ENCODE data around the gene SMTN.
"Not testable (repeated sequence)": the region's sequence is repeated elsewhere in the genome, so short reads cannot be mapped to it uniquely, and the experiment has no call there.

The SMTN gene

GRCh38 chr22:31056986-31057599, 24.0 kb upstream of the SMTN start:
- no peak overlapping the region for H3K27ac Mint-ChIP-seq
- no peak for DNase-seq
- ATAC-seq = no peak
- H3K27me3 Mint-ChIP-seq = no peaks in the 10 kb centered on the region
- H3K4me1 Mint-ChIP-seq = no peaks in the 10 kb centered on the region
- H3K36me3 Mint-ChIP-seq (ENCODE audit: low read depth) = no peaks in the 10 kb centered on the region
- no peak overlapping the region for H3K4me3 Mint-ChIP-seq
- H3K9me3 Mint-ChIP-seq = no peaks in the 10 kb centered on the region

GRCh38 chr22:31059663-31060062, 21.5 kb upstream of the SMTN start:
- not testable (repeated sequence) for DNase-seq; H3K4me1 Mint-ChIP-seq; H3K9me3 Mint-ChIP-seq; H3K27me3 Mint-ChIP-seq; ATAC-seq; H3K27ac Mint-ChIP-seq; H3K4me3 Mint-ChIP-seq; H3K36me3 Mint-ChIP-seq (ENCODE audit: low read depth)

DNA sequence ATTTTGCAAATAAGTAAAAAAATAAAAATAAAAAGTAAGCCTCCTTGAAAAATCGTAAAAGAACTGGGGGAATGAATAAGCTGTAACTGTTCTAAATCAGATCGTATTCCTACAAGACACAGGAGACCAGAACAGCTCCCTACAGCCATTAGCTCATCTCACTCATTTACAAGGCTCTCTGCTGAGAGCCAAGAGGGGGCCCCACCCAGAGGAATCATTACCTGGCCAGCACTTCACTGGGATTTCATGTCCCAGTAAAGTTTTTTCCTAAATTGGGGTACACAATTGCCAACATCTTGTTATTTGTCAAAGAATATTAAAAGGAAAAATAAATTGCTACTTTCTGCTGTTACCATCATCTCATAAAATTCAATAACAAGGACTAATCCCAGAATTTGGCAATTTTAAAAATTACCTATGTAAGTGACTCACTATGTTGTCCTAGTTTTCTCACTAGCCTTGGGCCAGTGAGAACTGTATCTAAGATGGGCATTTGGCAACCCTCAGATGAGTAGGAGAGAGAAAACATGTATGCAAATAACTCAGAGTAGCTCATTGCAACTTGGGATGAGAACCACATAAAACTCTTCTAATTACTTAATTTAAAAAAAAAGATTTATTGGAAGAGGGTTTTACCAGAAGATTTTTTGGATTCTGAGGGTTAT, 18.4 kb upstream of the SMTN start:
- DNase-seq (no peak), ATAC-seq (no peak)
- Mint-ChIP-seq H3K27me3 (no peaks in the 10 kb centered on the region), H3K4me1 (no peaks in the 10 kb centered on the region), H3K36me3 (ENCODE audit: low read depth) (no peaks in the 10 kb centered on the region), H3K27ac (no peak overlapping the region), H3K4me3 (no peak overlapping the region), H3K9me3 (no peaks in the 10 kb centered on the region)

DNA sequence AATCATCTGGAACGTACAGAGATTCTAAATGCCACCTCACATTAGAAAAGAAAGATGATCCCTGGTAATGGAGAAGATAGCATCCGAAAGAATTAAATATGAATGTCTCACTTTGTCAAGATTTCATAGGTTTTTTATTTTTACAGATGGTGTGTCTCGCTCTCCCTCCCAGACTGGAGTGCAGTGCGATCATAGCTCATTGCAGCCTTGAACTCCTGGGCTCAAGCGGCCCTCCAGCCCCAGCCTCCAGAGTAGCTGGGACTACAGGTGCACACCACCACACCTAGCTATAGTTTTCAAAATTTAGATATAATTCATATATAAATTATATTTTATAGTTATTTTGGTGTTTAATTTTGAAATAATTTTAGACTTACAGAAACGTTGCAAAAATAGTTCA, 16.7 kb upstream of the SMTN start:
- ATAC-seq (no peak), DNase-seq (no peak)
- H3K9me3 Mint-ChIP-seq = no peaks in the 10 kb centered on the region
- no peaks in the 10 kb centered on the region for H3K27me3 Mint-ChIP-seq
- H3K36me3 Mint-ChIP-seq (ENCODE audit: low read depth) = no peaks in the 10 kb centered on the region
- H3K4me1 Mint-ChIP-seq = no peaks in the 10 kb centered on the region
- peak overlapping the region; percentile 70 for H3K4me3 Mint-ChIP-seq
- no peak overlapping the region for H3K27ac Mint-ChIP-seq

DNA sequence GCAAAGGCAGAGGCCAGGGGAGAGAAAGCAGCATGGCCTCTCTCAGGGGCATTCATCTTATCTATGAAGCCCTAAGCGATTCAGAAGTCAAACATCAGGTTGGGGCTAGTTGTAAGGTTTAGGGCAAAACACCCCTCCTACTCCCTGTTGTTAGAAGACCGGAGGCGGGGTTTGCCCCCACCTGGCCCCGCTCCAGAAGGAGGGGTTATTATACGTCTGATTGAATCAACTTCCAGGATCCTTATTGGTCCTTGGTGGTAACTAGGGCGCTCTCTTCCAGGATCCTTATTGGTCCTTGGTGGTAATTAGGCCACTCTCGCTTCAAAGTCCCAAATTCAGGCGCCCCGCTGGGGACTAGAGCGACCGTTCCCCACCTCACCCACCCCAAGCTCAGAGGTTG, 12.1 kb upstream of the SMTN start:
- ATAC-seq (no peak), DNase-seq (no peak)
- no peaks in the 10 kb centered on the region for H3K4me1 Mint-ChIP-seq
- H3K9me3 Mint-ChIP-seq = no peaks in the 10 kb centered on the region
- H3K27ac Mint-ChIP-seq = no peak overlapping the region
- H3K4me3 Mint-ChIP-seq = no peak overlapping the region
- H3K27me3 Mint-ChIP-seq = peaks cover 2% of the 10 kb centered on the region
- H3K36me3 Mint-ChIP-seq (ENCODE audit: low read depth) = no peaks in the 10 kb centered on the region

- not testable (repeated sequence) for H3K9me3 Mint-ChIP-seq; H3K27ac Mint-ChIP-seq; ATAC-seq; H3K4me1 Mint-ChIP-seq; H3K4me3 Mint-ChIP-seq; H3K27me3 Mint-ChIP-seq; DNase-seq; H3K36me3 Mint-ChIP-seq (ENCODE audit: low read depth)
These were observed 11.3 kb upstream of the SMTN start for GRCh38 chr22:31069691-31070314.

GRCh38 chr22:31073125-31073524, 8.0 kb upstream of the SMTN start:
- not testable (repeated sequence) for H3K4me3 Mint-ChIP-seq; ATAC-seq; H3K9me3 Mint-ChIP-seq; H3K27me3 Mint-ChIP-seq; H3K27ac Mint-ChIP-seq; DNase-seq; H3K36me3 Mint-ChIP-seq (ENCODE audit: low read depth); H3K4me1 Mint-ChIP-seq

DNA sequence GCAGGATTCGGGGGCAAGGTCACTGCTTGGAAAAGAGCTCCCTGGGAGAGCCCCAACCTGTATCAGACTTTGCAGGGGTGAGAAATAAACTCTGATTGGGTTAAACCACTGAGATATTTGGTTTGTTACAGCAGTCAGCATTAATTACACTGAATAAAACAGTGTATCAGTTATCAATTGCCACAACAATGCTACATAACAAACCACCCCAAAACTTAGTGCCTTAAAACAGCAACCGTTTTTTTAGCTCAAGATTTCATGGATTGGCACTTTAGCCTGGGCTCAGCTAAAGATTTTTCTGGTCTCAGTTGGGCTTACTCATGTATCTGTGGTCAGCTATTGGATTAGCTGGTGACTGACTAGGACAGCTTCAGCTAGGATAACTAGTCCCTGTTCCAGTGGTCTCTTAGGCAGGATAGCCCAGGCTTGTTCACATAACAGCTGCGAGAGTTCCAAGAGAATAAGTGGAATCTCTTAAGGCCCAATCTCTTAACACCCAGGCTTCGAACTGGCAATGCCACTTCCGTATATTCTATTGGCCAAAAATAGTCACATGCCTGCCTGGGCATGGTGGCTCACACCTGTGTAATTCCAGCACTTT, 7.5 kb upstream of the SMTN start:
- DNase-seq; H3K4me1 Mint-ChIP-seq; H3K27me3 Mint-ChIP-seq; H3K36me3 Mint-ChIP-seq (ENCODE audit: low read depth); H3K4me3 Mint-ChIP-seq; H3K27ac Mint-ChIP-seq; ATAC-seq; H3K9me3 Mint-ChIP-seq: not testable (repeated sequence)

GRCh38 chr22:31075961-31076360, 5.2 kb upstream of the SMTN start:
- Mint-ChIP-seq H3K27me3 (peaks cover 2% of the 10 kb centered on the region), H3K9me3 (no peaks in the 10 kb centered on the region), H3K4me1 (peaks cover 4% of the 10 kb centered on the region), H3K27ac (no peak overlapping the region), H3K36me3 (ENCODE audit: low read depth) (no peaks in the 10 kb centered on the region), H3K4me3 (no peak overlapping the region)
- ATAC-seq = no peak
- no peak for DNase-seq

DNA sequence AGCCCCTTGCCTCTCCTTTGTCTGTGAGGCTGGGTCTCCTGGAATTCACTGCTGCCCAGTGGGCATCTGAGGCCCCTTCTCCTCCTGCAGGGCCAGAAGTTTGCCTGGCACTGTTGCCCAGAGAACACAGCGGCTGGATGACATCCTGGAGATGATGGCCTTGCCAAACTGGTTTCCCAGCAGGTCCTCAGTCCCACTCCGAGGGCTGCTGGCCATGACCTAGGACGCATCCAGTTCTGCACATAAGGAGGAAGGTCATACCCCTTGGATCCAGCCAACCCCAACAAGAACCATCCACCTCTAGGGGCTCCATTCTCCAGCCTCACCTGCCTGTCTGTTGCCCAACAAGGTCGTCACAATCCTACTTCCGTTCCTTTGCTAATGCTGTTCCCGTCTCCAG, 3.4 kb upstream of the SMTN start:
- Mint-ChIP-seq H3K36me3 (ENCODE audit: low read depth) (no peaks in the 10 kb centered on the region), H3K9me3 (no peaks in the 10 kb centered on the region), H3K4me1 (peaks cover 16% of the 10 kb centered on the region), H3K27me3 (peaks cover 2% of the 10 kb centered on the region), H3K27ac (no peak overlapping the region), H3K4me3 (no peak overlapping the region)
- no peak for ATAC-seq
- DNase-seq = no peak

DNA sequence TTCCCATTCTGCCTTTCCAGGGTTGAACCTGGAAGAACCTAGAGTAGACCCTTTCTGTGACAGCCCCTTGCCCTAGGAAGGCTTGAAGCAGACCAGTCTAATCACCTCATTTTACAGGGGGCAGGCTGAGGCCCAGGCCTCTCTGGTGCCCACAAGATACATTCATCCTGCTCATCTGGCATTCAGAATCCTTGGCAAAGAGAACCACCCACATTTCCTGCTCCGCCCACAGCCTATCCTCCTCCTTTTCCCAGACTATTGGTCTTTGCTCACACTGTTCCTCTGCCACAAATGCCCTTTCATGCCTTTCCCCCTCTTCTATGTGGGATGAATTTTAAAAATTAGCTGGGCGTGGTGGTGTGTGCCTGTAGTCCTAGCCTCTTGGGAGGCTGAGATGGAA, 2.7 kb upstream of the SMTN start:
- not testable (repeated sequence) for H3K9me3 Mint-ChIP-seq; DNase-seq; ATAC-seq; H3K27ac Mint-ChIP-seq; H3K4me3 Mint-ChIP-seq; H3K27me3 Mint-ChIP-seq; H3K36me3 Mint-ChIP-seq (ENCODE audit: low read depth)
- peaks cover 23% of the 10 kb centered on the region for H3K4me1 Mint-ChIP-seq

DNA sequence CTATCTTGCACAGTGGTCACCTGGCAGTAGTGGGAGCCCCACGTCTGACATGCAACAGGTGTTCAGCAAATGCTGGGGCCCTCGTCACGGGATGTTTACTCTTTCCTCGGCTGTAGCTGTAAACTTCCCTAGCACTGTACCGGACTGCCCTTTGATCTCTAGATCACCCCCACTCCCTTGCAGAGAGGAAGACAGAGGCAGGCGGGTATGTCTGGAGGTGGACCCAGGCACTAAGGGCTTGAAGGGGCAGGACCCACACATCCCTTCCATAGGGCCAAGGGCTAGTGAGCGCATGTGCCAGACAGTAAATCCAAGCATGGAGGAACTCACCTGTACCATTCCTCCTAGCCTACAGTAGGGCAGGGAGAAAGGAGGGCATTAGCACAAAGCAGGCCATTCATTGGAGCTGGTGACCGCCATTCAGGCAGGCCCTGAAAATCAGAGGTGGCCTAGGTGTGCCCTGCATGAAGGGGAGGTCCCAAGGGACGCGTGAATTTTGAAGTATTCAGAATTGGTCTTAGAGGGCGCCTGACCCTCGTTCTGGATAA, 1.9 kb upstream of the SMTN start:
- no peaks in the 10 kb centered on the region for H3K9me3 Mint-ChIP-seq
- H3K36me3 Mint-ChIP-seq (ENCODE audit: low read depth) = no peaks in the 10 kb centered on the region
- no peak overlapping the region for H3K4me3 Mint-ChIP-seq
- peaks cover 30% of the 10 kb centered on the region for H3K4me1 Mint-ChIP-seq
- ATAC-seq (no peak), DNase-seq (no peak)
- no peak overlapping the region for H3K27ac Mint-ChIP-seq
- no peaks in the 10 kb centered on the region for H3K27me3 Mint-ChIP-seq

DNA sequence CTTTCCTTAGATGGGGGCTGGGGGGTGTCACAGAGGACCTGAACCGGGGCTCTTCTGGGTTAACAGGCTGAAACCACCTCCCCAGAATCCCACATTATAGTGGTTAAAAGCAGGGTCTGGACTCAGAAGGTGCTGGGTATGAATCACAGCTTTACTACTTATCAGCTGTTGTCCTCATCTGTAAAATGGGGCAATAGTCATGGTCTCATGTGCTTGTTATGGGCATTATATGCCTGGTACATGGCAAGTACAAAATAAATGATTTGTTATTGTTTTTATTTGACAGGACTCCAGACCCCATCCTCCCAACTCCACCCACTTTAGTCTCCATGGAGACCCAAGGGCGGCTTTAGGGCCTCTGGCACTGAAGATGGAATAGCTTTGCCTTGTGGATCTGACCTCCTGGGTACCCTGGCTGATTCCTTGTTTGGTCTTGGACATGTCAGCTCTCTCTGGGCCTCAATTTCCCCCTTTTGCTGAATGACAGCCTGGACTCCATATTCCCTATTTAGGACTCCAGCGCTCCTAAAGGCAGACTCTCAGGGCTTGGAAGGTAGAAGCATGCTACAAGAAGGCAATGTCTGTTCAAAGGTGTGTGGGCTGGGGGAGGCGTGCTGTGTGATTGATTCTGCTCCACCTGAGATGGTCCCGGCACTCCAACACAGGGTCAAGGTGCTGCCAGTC, 812 bp upstream of the SMTN start:
- Mint-ChIP-seq H3K4me1 (peaks cover 34% of the 10 kb centered on the region), H3K9me3 (no peaks in the 10 kb centered on the region), H3K27me3 (no peaks in the 10 kb centered on the region), H3K27ac (peak overlapping the region; percentile 61), H3K4me3 (peak overlapping the region; percentile 90), H3K36me3 (ENCODE audit: low read depth) (no peaks in the 10 kb centered on the region)
- DNase-seq (no peak), ATAC-seq (no peak)

DNA sequence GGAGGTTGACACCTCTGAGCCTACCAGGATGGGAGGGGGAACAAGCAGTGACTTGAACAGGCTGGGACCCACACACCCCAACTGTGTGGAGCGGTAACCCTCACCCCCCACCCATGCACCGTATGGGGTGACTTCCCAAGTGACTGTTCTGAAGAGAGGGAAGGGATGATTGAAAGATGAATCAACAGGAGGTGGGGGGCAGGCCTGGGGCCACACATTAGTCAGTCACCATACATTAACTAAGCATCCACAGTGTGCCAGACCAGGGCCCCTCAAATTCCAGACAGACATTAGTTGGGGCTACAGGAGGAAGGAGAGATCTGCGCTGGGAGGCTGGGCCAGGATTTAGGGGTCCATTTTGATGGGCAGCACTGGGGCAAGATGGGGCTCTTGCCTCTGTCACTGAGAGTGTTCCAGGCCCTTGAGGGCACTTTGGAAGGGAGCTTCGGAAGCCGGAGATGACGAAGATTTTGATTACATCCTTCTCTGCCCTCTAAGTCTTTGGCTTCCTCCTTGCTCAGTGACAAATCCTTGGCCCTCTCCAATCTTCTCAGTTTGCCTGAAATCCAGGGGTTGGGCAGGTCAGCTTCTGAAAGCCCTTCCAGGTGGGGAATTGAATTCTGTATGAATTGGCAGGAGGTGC, 966 bp downstream of the SMTN start:
- Mint-ChIP-seq H3K4me1 (peaks cover 34% of the 10 kb centered on the region), H3K9me3 (no peaks in the 10 kb centered on the region), H3K27ac (no peak overlapping the region), H3K36me3 (ENCODE audit: low read depth) (no peaks in the 10 kb centered on the region), H3K4me3 (peak overlapping the region; percentile 90), H3K27me3 (no peaks in the 10 kb centered on the region)
- peak; percentile 34 for ATAC-seq
- DNase-seq = no peak
